Esophagus squamous epithelium (tissue), 5 donors: ENCODE measurements around the gene WFDC2. TPM values are rescaled to one million over a fixed set of nuclear protein-coding genes. Genes with fewer than 3 reads are reported as not detected.
"Not testable (repeated sequence)": the region's sequence is repeated elsewhere in the genome, so short reads cannot be mapped to it uniquely, and the experiment has no call there.

ENCODE experiments used
- DNase-seq: peaks from one replicate; lab custom pipeline; 2025; lab: John Stamatoyannopoulos, UW
- H3K27ac ChIP-seq, 4 donors: fragments of 200-600 bp; sonication (generic); one replicate each; pipeline ENCODE4 v1.5.1; 2016 to 2019; ENCODE audit warnings: mild to moderate bottlenecking in 1 of 4
- H3K27me3 ChIP-seq, 4 donors: fragments of 200-600 bp; sonication (generic); 1 replicate in 3 of 4; 2 replicates in 1 of 4; pipeline versions ENCODE4 v1.5.1 to v1.6.0; 2017 to 2021; ENCODE audit warnings: antibody characterized with exemption in 1 of 4
- H3K36me3 ChIP-seq, 3 donors: fragments of 200-600 bp; sonication (generic); one replicate each; pipeline ENCODE4 v1.5.1; 2016 to 2019
- H3K4me1 ChIP-seq, 3 donors: fragments of 200-600 bp; sonication (generic); one replicate each; pipeline ENCODE4 v1.5.1; 2017 to 2019
- H3K4me3 ChIP-seq, 4 donors: fragments of 200-600 bp; sonication (generic); 1 replicate in 3 of 4; 2 replicates in 1 of 4; pipeline ENCODE4 v1.5.1; 2016 to 2019; ENCODE audit warnings: mild to moderate bottlenecking in 2 of 4, moderate library complexity in 1 of 4
- H3K9me3 ChIP-seq, 3 donors: fragments of 200-600 bp; sonication (generic); one replicate each; pipeline ENCODE4 v1.5.1; 2016 to 2019
- CTCF ChIP-seq, 6 experiments: fragments of 450-650 bp in 4 of 6; fragments of 200-600 bp in 2 of 6; sonication (generic) in 2 of 6; IDR thresholded peaks; one replicate each; pipeline ENCODE4 v1.5.1; 2016 to 2019; ENCODE audit warnings: antibody characterized with exemption in 6 of 6, mild to moderate bottlenecking in 4 of 6, moderate library complexity in 4 of 6
- POLR2A ChIP-seq, 4 donors: fragments of 450-650 bp; IDR thresholded peaks; one replicate each; pipeline ENCODE4 v1.6.1; 2017; ENCODE audit warnings: antibody characterized with exemption in 4 of 4, mild to moderate bottlenecking in 4 of 4, moderate library complexity in 3 of 4
- WGBS, 2 donors: methylation state at CpG; one replicate each; pipeline ENCODE4 v1.1.5; 2018; 5-methylcytosine and 5-hydroxymethylcytosine counted together
- intact Hi-C: fragments of 100-400 bp; cut with DNase I; formaldehyde crosslinking; loops from one replicate; pipeline ENCODE4 v1.15.0; 2022
- total RNA-seq, 4 donors: library from RNA; depleted of rRNA; stranded (reverse); fragments of >200 nt; gene quantifications; one replicate each; pipeline ENCODE4 v1.1.0, GENCODE V29; 2016
- donor health status: DM: yes; HTN: yes; CAD: no.

WFDC2 gene
- total RNA-seq, 4 donors from 2014 or later = 0.99 to 37.7 TPM; not detected in 2

GRCh38 chr20:45465491-45466266, 3.9 kb upstream of the WFDC2 start:
- intact Hi-C loops = loop anchor here (10.0 kb wide), 1 partner anchor 309 kb away; no protein-coding TSS in a partner anchor
- no peak overlapping the region for H3K4me3 ChIP-seq
- 40 to 44% methylated on average over 1 of the region's 1 CpG for WGBS, 2 donors
- no peaks in the 10 kb centered on the region for H3K9me3 ChIP-seq
- no peak for TF ChIP-seq POLR2A (IDR thresholded peaks at IDR 0.05)
- H3K4me1 ChIP-seq = peaks cover 13 to 17% (median 16%) of the 10 kb centered on the region in 3 donors
- H3K36me3 ChIP-seq = no peaks in the 10 kb centered on the region
- DNase-seq = no peak
- peaks cover 0 to 73% (median under 1%) of the 10 kb centered on the region in 4 donors for H3K27me3 ChIP-seq
- peak overlapping the region in 1 of 4 donors; percentile 6 for H3K27ac ChIP-seq

GRCh38 chr20:45467172-45467571, 2.4 kb upstream of the WFDC2 start:
- no peaks in the 10 kb centered on the region for H3K9me3 ChIP-seq
- no peaks in the 10 kb centered on the region for H3K36me3 ChIP-seq
- H3K27me3 ChIP-seq = peaks cover 0 to 84% (median 3%) of the 10 kb centered on the region in 4 donors
- DNase-seq = no peak
- no peak overlapping the region for H3K27ac ChIP-seq
- TF ChIP-seq CTCF (IDR thresholded peaks at IDR 0.05) = no peak
- no peak for TF ChIP-seq POLR2A (IDR thresholded peaks at IDR 0.05)
- intact Hi-C loops = loop anchor here (10.0 kb wide), 1 partner anchor 308 kb away; no protein-coding TSS in a partner anchor
- 78 to 87% methylated on average over 3 to 6 of the region's 6 CpGs for WGBS, 2 donors
- no peak overlapping the region for H3K4me3 ChIP-seq
- H3K4me1 ChIP-seq = peaks cover 17 to 22% (median 19%) of the 10 kb centered on the region in 3 donors

- WGBS, 2 donors = 56 to 60% methylated on average over 1 to 3 of the region's 3 CpGs
- Histone ChIP-seq H3K4me3 (no peak overlapping the region), H3K27me3 (peaks cover 0 to 82% (median 3%) of the 10 kb centered on the region in 4 donors), H3K36me3 (no peaks in the 10 kb centered on the region), H3K27ac (no peak overlapping the region), H3K4me1 (peaks cover 17 to 22% (median 19%) of the 10 kb centered on the region in 3 donors), H3K9me3 (no peaks in the 10 kb centered on the region)
- DNase-seq = no peak
- no peak for TF ChIP-seq POLR2A (IDR thresholded peaks at IDR 0.05)
- intact Hi-C loops = loop anchor here (10.0 kb wide), 1 partner anchor 307 kb away; no protein-coding TSS in a partner anchor
These were observed 1.7 kb upstream of the WFDC2 start for GRCh38 chr20:45467861-45468260.

GRCh38 chr20:45470262-45470931, 844 bp downstream of the WFDC2 start:
- WGBS, 2 donors = no CpG with 5 or more reads among the region's 50 CpGs
- intact Hi-C loops = no loop called here
- Histone ChIP-seq H3K27me3 (peaks cover 0 to 77% (median 3%) of the 10 kb centered on the region in 4 donors), H3K36me3 (no peaks in the 10 kb centered on the region), H3K4me1 (peaks cover 17 to 22% (median 19%) of the 10 kb centered on the region in 3 donors), H3K9me3 (no peaks in the 10 kb centered on the region), H3K4me3 (peak overlapping the region; percentile 31 to 70 (median 52)), H3K27ac (peak overlapping the region; percentile 54 to 77 (median 68))
- DNase-seq = no peak
- TF ChIP-seq POLR2A (IDR thresholded peaks at IDR 0.05) (no peak), CTCF (IDR thresholded peaks at IDR 0.05) (no peak)

- intact Hi-C loops = no loop called here
- H3K4me3 ChIP-seq = peak overlapping the region; percentile 31 to 70 (median 52)
- DNase-seq = no peak
These were observed 1.4 kb downstream of the WFDC2 start for GRCh38 chr20:45470937-45471336.

GRCh38 chr20:45472286-45472685, 2.7 kb downstream of the WFDC2 start:
- H3K9me3 ChIP-seq, H3K27ac ChIP-seq, intact Hi-C loops, DNase-seq, H3K36me3 ChIP-seq, H3K4me3 ChIP-seq: not testable (repeated sequence)
- 75 to 93% methylated on average over 3 of the region's 3 CpGs for WGBS, 2 donors
- Histone ChIP-seq H3K27me3 (peaks cover 0 to 76% (median 3%) of the 10 kb centered on the region in 4 donors), H3K4me1 (peaks cover 17 to 22% (median 19%) of the 10 kb centered on the region in 3 donors)

More at GRCh38 chr20:45470937-45471336, 1.4 kb downstream of the WFDC2 start:
- no peaks in the 10 kb centered on the region for H3K36me3 ChIP-seq
- H3K27me3 ChIP-seq = peaks cover 0 to 77% (median 3%) of the 10 kb centered on the region in 4 donors
- H3K27ac ChIP-seq = peak overlapping the region; percentile 54 to 77 (median 68)
- H3K9me3 ChIP-seq = no peaks in the 10 kb centered on the region
- 36 to 40% methylated on average over 9 to 10 of the region's 10 CpGs for WGBS, 2 donors
- no peak for TF ChIP-seq POLR2A (IDR thresholded peaks at IDR 0.05)
- TF ChIP-seq CTCF (IDR thresholded peaks at IDR 0.05) = no peak
- peaks cover 17 to 22% (median 19%) of the 10 kb centered on the region in 3 donors for H3K4me1 ChIP-seq

GRCh38 chr20:45477530-45478148, 8.1 kb downstream of the WFDC2 start:
- H3K9me3 ChIP-seq, H3K27ac ChIP-seq, intact Hi-C loops, H3K4me3 ChIP-seq, H3K4me1 ChIP-seq, H3K36me3 ChIP-seq, DNase-seq: not testable (repeated sequence)
- H3K27me3 ChIP-seq = peaks cover 0 to 71% (median 0%) of the 10 kb centered on the region in 4 donors
- 64 to 100% methylated on average over 1 to 4 of the region's 7 CpGs for WGBS, 2 donors
